Measurements from ENCODE around the gene DESI2.

GRCh38 chr1:244614113-244614836, 38.7 kb upstream of the DESI2 start:
- no peak for TF ChIP-seq RAD21 (IDR thresholded peaks at IDR 0.05)
- no peak for TF ChIP-seq JUND (IDR thresholded peaks at IDR 0.05)
- no peak for TF ChIP-seq MAX (IDR thresholded peaks at IDR 0.05)
- no peak for TF ChIP-seq CTCF (IDR thresholded peaks at IDR 0.05; ENCODE audit: low read depth, low read length, missing input control)
- no peak for TF ChIP-seq ATF3 (IDR thresholded peaks at IDR 0.05)
- no peak for TF ChIP-seq ZBTB33 (IDR thresholded peaks at IDR 0.05)
- TF ChIP-seq EGR1 (IDR thresholded peaks at IDR 0.05; ENCODE audit: low read depth in 2 of 2) = no peak
- TF ChIP-seq FOXA1 (IDR thresholded peaks at IDR 0.05) = no peak
- TF ChIP-seq TAF1 (conservative IDR thresholded peaks at IDR 0.05) = no peak
- TF ChIP-seq YY1 (IDR thresholded peaks at IDR 0.05) = no peak

Data from liver (tissue), 3 donors.